ENCODE measurements around the gene GLO1. TPM values are rescaled to one million over a fixed set of nuclear protein-coding genes. Genes with fewer than 3 reads are reported as not detected.

GLO1 gene
- total RNA-seq, 2 donors from 2014 or later: 22.7 to 42.3 TPM

DNA sequence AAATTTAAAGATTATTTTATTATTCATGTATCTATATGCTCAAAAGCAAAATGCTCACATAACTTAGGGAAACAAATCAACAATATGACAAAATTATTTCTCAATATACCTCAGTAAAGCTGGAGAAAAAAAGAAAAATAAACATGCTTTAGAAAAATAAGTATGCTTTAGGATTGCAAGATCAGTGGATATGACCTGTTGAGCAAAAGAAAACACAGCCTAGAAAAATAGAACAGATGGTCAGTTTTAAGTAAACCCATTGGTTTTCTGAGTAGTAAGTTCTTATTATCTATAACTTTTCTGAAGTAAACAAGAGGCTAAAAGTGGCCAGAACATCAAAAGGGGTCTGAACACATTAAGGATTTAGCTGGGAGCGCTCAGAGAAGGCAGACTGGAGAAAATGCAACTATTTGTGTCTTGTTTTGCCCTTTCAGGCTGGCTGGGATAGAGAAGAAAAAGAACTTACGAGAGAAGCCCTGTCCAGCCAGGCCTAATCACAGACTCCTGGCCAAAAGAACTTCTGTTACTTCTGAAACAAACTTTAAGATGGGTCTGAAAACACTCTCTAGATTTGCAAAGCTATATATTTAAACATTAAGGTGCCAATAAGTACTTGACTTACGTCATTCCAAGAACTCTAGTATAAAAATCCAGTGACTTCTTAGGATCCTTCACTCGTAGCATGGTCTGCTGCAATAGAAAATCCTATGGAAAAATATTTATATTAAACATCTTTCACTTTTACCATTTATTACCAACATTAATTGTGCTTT, 16.5 kb downstream of the GLO1 start:
- H3K4me1 ChIP-seq: peaks cover 14% of the 10 kb centered on the region
- 71 to 83% methylated on average over 4 of the region's 4 CpGs for WGBS, 2 donors
- no peaks in the 10 kb centered on the region for H3K27me3 ChIP-seq
- H3K9me3 ChIP-seq: no peaks in the 10 kb centered on the region
- H3K36me3 ChIP-seq (replicated peaks in 1 of 2; ENCODE audit: insufficient read depth in 1 of 2, low read depth in 2 of 2): peaks cover 0 to 4% of the 10 kb centered on the region in 2 donors
- no peak for DNase-seq
- intact Hi-C loops (cut with DNase I): no loop called here
- no peak for ATAC-seq
- peak overlapping the region in 1 of 4 donors; percentile 6 for H3K27ac ChIP-seq
- H3K4me3 ChIP-seq: no peak overlapping the region
- no peak for TF ChIP-seq POLR2A (IDR thresholded peaks at IDR 0.05)
- TF ChIP-seq, protein P1, sequence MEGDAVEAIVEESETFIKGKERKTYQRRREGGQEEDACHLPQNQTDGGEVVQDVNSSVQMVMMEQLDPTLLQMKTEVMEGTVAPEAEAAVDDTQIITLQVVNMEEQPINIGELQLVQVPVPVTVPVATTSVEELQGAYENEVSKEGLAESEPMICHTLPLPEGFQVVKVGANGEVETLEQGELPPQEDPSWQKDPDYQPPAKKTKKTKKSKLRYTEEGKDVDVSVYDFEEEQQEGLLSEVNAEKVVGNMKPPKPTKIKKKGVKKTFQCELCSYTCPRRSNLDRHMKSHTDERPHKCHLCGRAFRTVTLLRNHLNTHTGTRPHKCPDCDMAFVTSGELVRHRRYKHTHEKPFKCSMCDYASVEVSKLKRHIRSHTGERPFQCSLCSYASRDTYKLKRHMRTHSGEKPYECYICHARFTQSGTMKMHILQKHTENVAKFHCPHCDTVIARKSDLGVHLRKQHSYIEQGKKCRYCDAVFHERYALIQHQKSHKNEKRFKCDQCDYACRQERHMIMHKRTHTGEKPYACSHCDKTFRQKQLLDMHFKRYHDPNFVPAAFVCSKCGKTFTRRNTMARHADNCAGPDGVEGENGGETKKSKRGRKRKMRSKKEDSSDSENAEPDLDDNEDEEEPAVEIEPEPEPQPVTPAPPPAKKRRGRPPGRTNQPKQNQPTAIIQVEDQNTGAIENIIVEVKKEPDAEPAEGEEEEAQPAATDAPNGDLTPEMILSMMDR (IDR thresholded peaks at IDR 0.05): no peak

DNA sequence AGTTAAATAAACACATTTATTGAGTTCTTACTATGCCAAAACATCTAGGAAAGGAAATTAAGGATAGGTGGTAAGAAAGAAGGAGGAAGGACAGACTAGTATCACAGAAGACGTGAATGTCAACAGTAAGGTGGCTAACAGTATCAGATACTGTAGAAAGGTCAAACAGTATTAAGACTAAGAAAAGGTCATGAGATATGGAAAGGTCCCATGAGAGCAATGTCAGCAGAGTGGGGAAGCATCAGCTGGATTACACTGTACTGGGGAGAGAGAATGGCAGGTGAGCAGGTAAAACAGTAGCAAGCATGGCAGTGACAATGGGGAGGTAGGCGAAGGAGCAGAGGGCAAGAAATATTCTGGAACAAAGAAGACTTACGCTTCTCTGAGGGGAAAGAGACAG, 18.0 kb downstream of the GLO1 start:
- ATAC-seq (no peak), DNase-seq (no peak)
- H3K27me3 ChIP-seq: no peaks in the 10 kb centered on the region
- H3K27ac ChIP-seq: no peak overlapping the region
- TF ChIP-seq, protein P1 (IDR thresholded peaks at IDR 0.05): no peak
- H3K4me3 ChIP-seq: no peak overlapping the region
- peaks cover 14% of the 10 kb centered on the region for H3K4me1 ChIP-seq
- WGBS, 2 donors: 80 to 81% methylated on average over 3 of the region's 3 CpGs
- peaks cover 0 to 4% of the 10 kb centered on the region in 2 donors for H3K36me3 ChIP-seq (replicated peaks in 1 of 2; ENCODE audit: insufficient read depth in 1 of 2, low read depth in 2 of 2)
- intact Hi-C loops (cut with DNase I): no loop called here
- no peaks in the 10 kb centered on the region for H3K9me3 ChIP-seq

- no peak for ATAC-seq
- peaks cover 14% of the 10 kb centered on the region for H3K4me1 ChIP-seq
- WGBS, 2 donors: 96 to 100% methylated on average over 1 of the region's 1 CpG
These were observed 18.7 kb downstream of the GLO1 start for GRCh38 chr6:38684237-38684636.

DNA sequence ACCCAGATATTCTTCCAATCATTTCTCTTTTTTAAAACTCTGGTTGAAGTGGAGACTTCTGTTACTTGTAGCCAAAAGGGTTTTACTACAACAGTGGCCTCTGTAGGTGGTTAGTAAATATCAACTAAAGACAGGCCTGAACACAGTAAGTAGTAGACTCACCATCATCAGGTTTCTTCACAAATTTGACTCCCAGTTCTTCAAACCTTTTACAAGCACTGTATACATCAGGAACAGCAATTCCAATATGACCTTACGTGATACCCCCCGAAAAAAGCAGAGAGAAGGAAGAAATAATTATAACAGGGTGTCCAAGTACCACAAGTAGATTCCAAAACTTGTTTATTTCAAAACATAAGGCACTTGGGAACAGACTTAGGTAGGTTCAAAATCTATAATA, 21.1 kb downstream of the GLO1 start:
- no peaks in the 10 kb centered on the region for H3K27me3 ChIP-seq
- intact Hi-C loops (cut with DNase I): no loop called here
- ATAC-seq (no peak), DNase-seq (no peak)
- peaks cover 13% of the 10 kb centered on the region for H3K4me1 ChIP-seq
- H3K9me3 ChIP-seq: no peaks in the 10 kb centered on the region
- TF ChIP-seq POLR2A (IDR thresholded peaks at IDR 0.05): no peak
- TF ChIP-seq, protein P1 (IDR thresholded peaks at IDR 0.05): no peak
- no peak overlapping the region for H3K27ac ChIP-seq
- peaks cover 0 to 4% of the 10 kb centered on the region in 2 donors for H3K36me3 ChIP-seq (replicated peaks in 1 of 2; ENCODE audit: insufficient read depth in 1 of 2, low read depth in 2 of 2)
- H3K4me3 ChIP-seq: no peak overlapping the region
- WGBS, 2 donors: 95 to 97% methylated on average over 2 of the region's 2 CpGs

More at GRCh38 chr6:38684237-38684636, 18.7 kb downstream of the GLO1 start:
- TF ChIP-seq POLR2A (IDR thresholded peaks at IDR 0.05): no peak
- TF ChIP-seq, protein P1 (IDR thresholded peaks at IDR 0.05): no peak
- Histone ChIP-seq H3K27me3 (no peaks in the 10 kb centered on the region), H3K4me3 (no peak overlapping the region), H3K27ac (no peak overlapping the region), H3K9me3 (no peaks in the 10 kb centered on the region), H3K36me3 (replicated peaks in 1 of 2; ENCODE audit: insufficient read depth in 1 of 2, low read depth in 2 of 2) (peaks cover 0 to 4% of the 10 kb centered on the region in 2 donors)
- intact Hi-C loops (cut with DNase I): no loop called here
- no peak for DNase-seq

GRCh38 chr6:38679668-38680067, 23.3 kb downstream of the GLO1 start:
- no peak for TF ChIP-seq POLR2A (IDR thresholded peaks at IDR 0.05)
- TF ChIP-seq, protein P1 (IDR thresholded peaks at IDR 0.05): no peak
- WGBS, 2 donors: 93 to 95% methylated on average over 1 of the region's 1 CpG

More at GRCh38 chr6:38679668-38680067, 23.3 kb downstream of the GLO1 start:
- intact Hi-C loops (cut with DNase I): no loop called here
- H3K9me3 ChIP-seq: no peaks in the 10 kb centered on the region
- H3K27ac ChIP-seq: no peak overlapping the region
- peaks cover 0 to 4% of the 10 kb centered on the region in 2 donors for H3K36me3 ChIP-seq (replicated peaks in 1 of 2; ENCODE audit: insufficient read depth in 1 of 2, low read depth in 2 of 2)
- H3K4me1 ChIP-seq: peaks cover 14% of the 10 kb centered on the region
- no peaks in the 10 kb centered on the region for H3K27me3 ChIP-seq
- no peak for DNase-seq
- ATAC-seq: no peak
- no peak overlapping the region for H3K4me3 ChIP-seq

Data from body of pancreas (tissue), 4 donors.